ENCODE results near the gene KRT12. TPM values are rescaled to one million over a fixed set of nuclear protein-coding genes. Genes with fewer than 3 reads are reported as not detected.

Gene KRT12
- polyA plus RNA-seq, 1 of the 3 experiments (the other 2 are of a cell fraction) = not detected

DNA sequence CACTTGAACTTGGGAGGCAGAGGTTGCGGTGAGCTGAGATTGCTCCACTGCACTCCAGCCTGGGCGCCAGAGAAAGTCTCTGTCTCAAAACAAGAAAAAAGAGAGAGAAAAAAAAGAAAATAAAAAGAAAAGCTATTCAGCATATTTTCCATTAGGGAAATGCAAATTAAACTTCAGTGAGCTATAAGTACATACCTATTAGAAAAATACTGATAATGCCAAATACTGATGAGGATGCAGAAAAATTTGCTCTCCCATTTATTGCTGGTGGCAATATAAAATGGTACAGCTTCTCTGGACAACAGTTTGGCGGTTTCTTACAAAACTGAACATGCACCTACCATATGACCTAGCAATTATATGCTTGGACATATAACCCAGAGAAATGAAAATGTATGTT lies 54.4 kb downstream of the KRT12 start:
- Histone ChIP-seq H3K79me2 (ENCODE audit: insufficient read depth) (no peaks in the 10 kb centered on the region; the same call in 1 of the 2 replicates), H3K4me2 (no peak overlapping the region), H3K27me3 (ENCODE audit: insufficient read depth) (peaks cover 25% of the 10 kb centered on the region; the same call in 1 of the 2 replicates), H3K9me3 (no peaks in the 10 kb centered on the region), H3K9ac (no peak overlapping the region), H3K9me2 (no peaks in the 10 kb centered on the region), H3K4me1 (ENCODE audit: control insufficient read depth in 1 of 2, insufficient read depth in 2 of 2, low read depth in 1 of 2, low read length in 1 of 2) (no peaks in the 10 kb centered on the region; a peak in 1 of 4 replicates), H3K4me3 (ENCODE audit: low read depth in 2 of 2, low read length in 1 of 2) (no peak overlapping the region), H3K27ac (ENCODE audit: low read depth in 2 of 2, low read length in 1 of 2) (no peak overlapping the region), H3F3A (replicated peaks; ENCODE audit: insufficient read depth) (peaks cover 7% of the 10 kb centered on the region), H3K36me3 (replicated peaks in 1 of 2; ENCODE audit: control insufficient read depth in 1 of 2, insufficient read depth in 2 of 2, low read length in 1 of 2) (peaks cover 8 to 12% of the 10 kb centered on the region in 2 experiments), H4K20me1 (ENCODE audit: insufficient read depth) (no peaks in the 10 kb centered on the region), H2AFZ (ENCODE audit: low read depth) (no peak overlapping the region)
- no peak for TF ChIP-seq JUND (IDR thresholded peaks at IDR 0.05)
- TF ChIP-seq MAX (IDR thresholded peaks at IDR 0.05; ENCODE audit: low read depth) = no peak
- POLR2A ChIA-PET = no interaction called here
- CTCF ChIA-PET = no interaction called here
- no peak for DNase-seq
- WGBS (ENCODE audit: low lambda C conversion rate) = 20% methylated on average over 3 of the region's 3 CpGs

Other genes with a start within 250 kb of the KRT12 start
- 45.9 and 54.2 TPM in 2 replicates for gene SMARCE1, start 219.4 kb downstream of the KRT12 start, polyA plus RNA-seq (2012; rRNA removed)
- not detected in 2 replicates for gene KRT222, start 202.0 kb downstream of the KRT12 start, polyA plus RNA-seq (2012; rRNA removed)
- gene KRT24, start 163.5 kb downstream of the KRT12 start, polyA plus RNA-seq (2012; rRNA removed) = not detected in 2 replicates
- gene KRT25, start 111.9 kb downstream of the KRT12 start, polyA plus RNA-seq (2012; rRNA removed) = not detected in 2 replicates
- not detected in 2 replicates for gene KRT26, start 95.0 kb downstream of the KRT12 start, polyA plus RNA-seq (2012; rRNA removed)
- not detected in 2 replicates for gene KRT27, start 84.7 kb downstream of the KRT12 start, polyA plus RNA-seq (2012; rRNA removed)
- not detected in 2 replicates for gene KRT28, start 67.3 kb downstream of the KRT12 start, polyA plus RNA-seq (2012; rRNA removed)
- gene KRT10, start 44.6 kb downstream of the KRT12 start, polyA plus RNA-seq (2012; rRNA removed) = 17.1 and 31.6 TPM in 2 replicates
- not detected in 2 replicates for gene KRT20, start 18.0 kb upstream of the KRT12 start, polyA plus RNA-seq (2012; rRNA removed)
- gene KRT23, start 70.4 kb upstream of the KRT12 start, polyA plus RNA-seq (2012; rRNA removed) = not detected in 2 replicates
- not detected in 2 replicates for gene KRT39, start 99.7 kb upstream of the KRT12 start, polyA plus RNA-seq (2012; rRNA removed)
- not detected in 2 replicates for gene KRT40, start 117.1 kb upstream of the KRT12 start, polyA plus RNA-seq (2012; rRNA removed)
- not detected in 2 replicates for gene KRTAP3-3, start 126.9 kb upstream of the KRT12 start, polyA plus RNA-seq (2012; rRNA removed)
- gene KRTAP3-2, start 132.7 kb upstream of the KRT12 start, polyA plus RNA-seq (2012; rRNA removed) = not detected in 2 replicates
- gene KRTAP3-1, start 141.9 kb upstream of the KRT12 start, polyA plus RNA-seq (2012; rRNA removed) = not detected in 2 replicates
- not detected in 2 replicates for gene KRTAP1-5, start 160.0 kb upstream of the KRT12 start, polyA plus RNA-seq (2012; rRNA removed)
- gene KRTAP1-4, start 163.0 kb upstream of the KRT12 start, polyA plus RNA-seq (2012; rRNA removed) = not detected in 2 replicates
- gene KRTAP1-3, start 167.7 kb upstream of the KRT12 start, polyA plus RNA-seq (2012; rRNA removed) = not detected in 2 replicates
- gene KRTAP1-1, start 174.2 kb upstream of the KRT12 start, polyA plus RNA-seq (2012; rRNA removed) = not detected in 2 replicates
- gene KRTAP2-1, start 180.1 kb upstream of the KRT12 start, polyA plus RNA-seq (2012; rRNA removed) = not detected in 2 replicates
- gene KRTAP2-2, start 188.0 kb upstream of the KRT12 start, polyA plus RNA-seq (2012; rRNA removed) = not detected in 2 replicates
- 0.36 and 0.39 TPM in 2 replicates for gene KRTAP2-3, start 192.9 kb upstream of the KRT12 start, polyA plus RNA-seq (2012; rRNA removed)
- not detected in 2 replicates for gene KRTAP2-4, start 198.7 kb upstream of the KRT12 start, polyA plus RNA-seq (2012; rRNA removed)
- not detected in 2 replicates for gene KRTAP4-7, start 216.9 kb upstream of the KRT12 start, polyA plus RNA-seq (2012; rRNA removed)
- not detected in 2 replicates for gene KRTAP4-8, start 230.9 kb upstream of the KRT12 start, polyA plus RNA-seq (2012; rRNA removed)
- not detected in 2 replicates for gene KRTAP4-16, start 235.0 kb upstream of the KRT12 start, polyA plus RNA-seq (2012; rRNA removed)
- gene KRTAP4-9, start 238.2 kb upstream of the KRT12 start, polyA plus RNA-seq (2012; rRNA removed) = not detected in 2 replicates

Data from SK-N-SH (cell line).